C4-2B (cell line): ENCODE results near the gene GFY.

Source experiments
- H3K27ac ChIP-seq: fragments of 450-650 bp; 2 replicates; pipeline ENCODE4 v1.5.1; 2017
- ZFX ChIP-seq: fragments of 450-650 bp; IDR thresholded peaks from 2 replicates; pipeline ENCODE4 v1.6.1; 2017
- TF ChIP-seq, protein P1 (sequence below): fragments of 450-650 bp; conservative IDR thresholded peaks from 2 replicates; pipeline ENCODE4 v1.5.1; 2017; ENCODE audit warnings: mild to moderate bottlenecking

The GFY gene

DNA sequence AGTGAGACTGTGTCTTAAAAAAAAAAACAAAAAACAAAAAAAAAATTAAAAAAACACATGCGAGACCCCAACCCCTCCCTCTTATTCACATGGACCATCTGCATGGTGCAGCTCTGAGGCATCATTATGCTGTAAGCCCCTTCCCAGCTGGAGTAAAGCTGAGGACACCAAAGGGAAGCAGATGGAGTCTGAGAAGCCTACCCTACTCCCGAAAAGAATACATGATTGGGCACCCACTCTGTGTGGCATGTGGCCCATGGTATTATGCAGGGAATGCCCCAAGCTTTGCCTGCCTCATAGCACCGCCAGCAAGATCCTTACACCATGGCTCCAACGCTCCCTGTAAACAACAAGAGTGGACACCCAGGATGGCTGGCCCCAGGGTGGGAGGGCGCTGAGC lies 6.7 kb upstream of the GFY start:
- TF ChIP-seq ZFX, result no peak
- TF ChIP-seq, protein P1, sequence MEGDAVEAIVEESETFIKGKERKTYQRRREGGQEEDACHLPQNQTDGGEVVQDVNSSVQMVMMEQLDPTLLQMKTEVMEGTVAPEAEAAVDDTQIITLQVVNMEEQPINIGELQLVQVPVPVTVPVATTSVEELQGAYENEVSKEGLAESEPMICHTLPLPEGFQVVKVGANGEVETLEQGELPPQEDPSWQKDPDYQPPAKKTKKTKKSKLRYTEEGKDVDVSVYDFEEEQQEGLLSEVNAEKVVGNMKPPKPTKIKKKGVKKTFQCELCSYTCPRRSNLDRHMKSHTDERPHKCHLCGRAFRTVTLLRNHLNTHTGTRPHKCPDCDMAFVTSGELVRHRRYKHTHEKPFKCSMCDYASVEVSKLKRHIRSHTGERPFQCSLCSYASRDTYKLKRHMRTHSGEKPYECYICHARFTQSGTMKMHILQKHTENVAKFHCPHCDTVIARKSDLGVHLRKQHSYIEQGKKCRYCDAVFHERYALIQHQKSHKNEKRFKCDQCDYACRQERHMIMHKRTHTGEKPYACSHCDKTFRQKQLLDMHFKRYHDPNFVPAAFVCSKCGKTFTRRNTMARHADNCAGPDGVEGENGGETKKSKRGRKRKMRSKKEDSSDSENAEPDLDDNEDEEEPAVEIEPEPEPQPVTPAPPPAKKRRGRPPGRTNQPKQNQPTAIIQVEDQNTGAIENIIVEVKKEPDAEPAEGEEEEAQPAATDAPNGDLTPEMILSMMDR, result no peak
- H3K27ac ChIP-seq, result no peak overlapping the region

DNA sequence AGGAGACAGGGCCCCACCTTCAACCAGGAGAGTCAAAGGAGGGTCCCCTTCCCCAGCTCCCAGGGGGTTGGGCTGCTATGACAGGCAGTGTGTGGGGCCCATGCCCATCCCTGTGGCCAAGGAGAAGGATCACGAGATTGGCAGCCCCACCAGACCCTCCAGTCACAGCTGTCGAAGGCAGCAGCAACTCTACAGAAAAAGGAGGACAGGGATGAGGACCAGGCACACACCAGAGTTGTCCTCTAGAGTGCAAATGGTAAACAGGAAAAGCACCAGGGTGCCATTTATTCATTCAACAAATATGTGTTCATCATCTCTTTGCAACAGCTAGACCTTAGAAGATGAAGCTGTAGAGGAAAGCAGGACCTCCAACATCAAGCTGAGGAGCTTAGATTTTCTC lies 6.0 kb upstream of the GFY start:
- TF ChIP-seq ZFX, result no peak
- TF ChIP-seq, protein P1, result no peak
- H3K27ac ChIP-seq, result no peak overlapping the region

DNA sequence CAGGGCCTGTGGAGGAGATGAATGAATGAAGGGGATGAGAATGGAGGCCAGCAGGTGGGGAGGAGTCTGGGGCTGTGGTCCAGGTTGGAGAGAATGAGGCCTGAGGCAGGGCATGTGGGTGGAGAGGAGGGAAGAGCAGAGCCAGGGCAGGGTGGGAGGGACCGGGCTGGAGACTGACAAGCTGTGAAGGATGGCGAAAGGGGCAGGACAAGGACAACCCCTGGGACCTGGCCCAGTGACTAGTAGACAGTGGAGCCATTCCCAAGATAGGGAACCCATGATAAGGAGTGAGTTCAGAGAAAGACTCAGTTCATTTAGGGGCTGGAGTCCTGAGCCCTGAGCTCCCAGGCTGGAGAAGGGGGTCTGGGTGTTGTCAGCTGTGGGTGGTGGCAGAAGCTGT lies 5.0 kb upstream of the GFY start:
- no peak overlapping the region for H3K27ac ChIP-seq
- TF ChIP-seq, protein P1, result no peak
- no peak for TF ChIP-seq ZFX

DNA sequence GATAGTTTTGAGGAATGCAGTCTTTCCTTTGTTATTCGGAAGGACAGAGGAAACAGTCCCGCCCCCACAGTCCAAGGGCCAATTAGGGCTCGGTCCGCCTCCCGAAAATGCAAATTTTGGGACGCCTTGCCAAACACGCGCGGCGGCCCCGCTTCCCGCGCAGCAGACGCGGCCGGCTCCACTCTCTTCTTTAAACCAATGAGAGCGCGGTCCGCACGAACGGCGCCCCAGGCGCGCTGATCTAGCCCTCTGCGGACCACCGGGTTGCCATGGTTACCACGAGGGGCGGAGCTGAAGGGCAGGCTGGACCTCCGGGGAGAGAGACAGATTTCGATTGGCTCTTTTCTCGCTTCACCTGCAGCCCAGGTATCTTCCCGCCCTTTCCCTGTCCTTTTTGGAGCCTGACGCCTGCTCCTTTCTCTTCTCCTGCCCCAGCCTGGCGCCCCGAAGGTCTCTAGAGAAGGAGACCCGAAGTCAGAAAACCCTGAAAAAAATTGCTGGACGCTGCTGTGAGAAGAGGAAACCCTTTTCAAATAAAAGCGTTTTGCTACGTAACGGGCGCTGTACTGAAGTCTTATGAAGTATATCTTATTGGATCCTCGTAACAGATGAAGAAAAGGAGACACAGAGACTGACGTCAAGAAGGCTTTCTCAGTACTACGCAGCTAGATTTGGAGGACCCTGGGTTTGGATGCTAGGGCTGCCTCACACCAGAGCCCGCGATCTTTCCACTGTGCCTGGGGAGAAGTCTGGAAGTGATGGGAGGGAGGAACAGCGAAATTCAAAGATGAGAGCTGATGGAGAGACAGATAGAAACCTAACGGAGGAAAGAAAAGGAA lies 3.9 kb upstream of the GFY start:
- H3K27ac ChIP-seq, result no peak overlapping the region
- TF ChIP-seq ZFX, result no peak
- TF ChIP-seq, protein P1, result no peak

DNA sequence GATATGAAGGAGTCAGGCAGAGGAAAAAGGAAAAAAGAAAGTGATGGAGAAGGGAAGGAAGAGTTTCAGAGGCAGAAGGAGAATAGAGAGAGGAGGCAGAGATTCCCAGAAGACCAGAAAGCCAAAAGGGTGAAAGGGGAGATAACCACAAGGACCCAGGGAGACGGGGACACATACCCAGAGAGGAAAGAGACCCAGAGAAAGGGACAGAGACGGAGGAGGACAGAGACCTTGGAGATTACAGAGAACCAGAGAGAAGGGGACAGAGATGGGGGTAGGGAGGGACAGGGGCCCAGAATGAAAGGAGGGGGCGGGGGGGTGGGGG lies 3.3 kb upstream of the GFY start:
- TF ChIP-seq, protein P1, result no peak
- no peak for TF ChIP-seq ZFX
- no peak overlapping the region for H3K27ac ChIP-seq

DNA sequence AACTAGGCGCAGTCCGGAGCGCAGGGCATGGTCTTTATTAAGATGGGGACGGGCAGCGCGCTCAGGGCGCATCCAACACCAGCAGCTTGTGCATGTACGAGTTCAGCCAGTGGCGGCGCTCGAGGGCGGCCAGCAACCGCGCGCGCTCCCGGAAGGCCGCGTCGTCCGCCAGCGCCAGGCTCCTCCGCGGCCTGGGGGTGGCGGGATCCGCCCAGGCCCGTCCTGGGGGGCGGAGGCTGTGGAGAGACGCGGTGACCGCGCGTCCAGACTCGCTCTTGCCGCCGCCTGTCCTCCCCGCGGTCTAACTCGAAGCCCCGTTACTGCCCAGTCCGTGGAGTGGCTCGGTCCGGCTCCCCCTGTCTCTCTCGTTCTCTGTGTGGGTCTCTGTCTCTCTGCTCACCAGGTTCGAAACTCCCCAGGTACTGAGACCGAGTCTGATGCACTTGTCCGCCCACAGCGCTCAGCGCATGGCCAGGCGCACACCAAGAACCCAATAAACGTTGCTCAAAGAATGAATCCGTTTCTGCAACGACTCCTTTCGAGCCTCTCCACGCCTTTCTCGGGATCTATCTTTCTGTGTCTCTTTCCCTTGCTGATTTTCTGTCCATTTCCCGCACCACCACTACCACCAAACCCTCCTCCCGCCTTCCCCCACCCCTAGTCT lies 2.6 kb upstream of the GFY start:
- H3K27ac ChIP-seq, result no peak overlapping the region
- TF ChIP-seq, protein P1, result peak; percentile 77
- TF ChIP-seq ZFX, result no peak

DNA sequence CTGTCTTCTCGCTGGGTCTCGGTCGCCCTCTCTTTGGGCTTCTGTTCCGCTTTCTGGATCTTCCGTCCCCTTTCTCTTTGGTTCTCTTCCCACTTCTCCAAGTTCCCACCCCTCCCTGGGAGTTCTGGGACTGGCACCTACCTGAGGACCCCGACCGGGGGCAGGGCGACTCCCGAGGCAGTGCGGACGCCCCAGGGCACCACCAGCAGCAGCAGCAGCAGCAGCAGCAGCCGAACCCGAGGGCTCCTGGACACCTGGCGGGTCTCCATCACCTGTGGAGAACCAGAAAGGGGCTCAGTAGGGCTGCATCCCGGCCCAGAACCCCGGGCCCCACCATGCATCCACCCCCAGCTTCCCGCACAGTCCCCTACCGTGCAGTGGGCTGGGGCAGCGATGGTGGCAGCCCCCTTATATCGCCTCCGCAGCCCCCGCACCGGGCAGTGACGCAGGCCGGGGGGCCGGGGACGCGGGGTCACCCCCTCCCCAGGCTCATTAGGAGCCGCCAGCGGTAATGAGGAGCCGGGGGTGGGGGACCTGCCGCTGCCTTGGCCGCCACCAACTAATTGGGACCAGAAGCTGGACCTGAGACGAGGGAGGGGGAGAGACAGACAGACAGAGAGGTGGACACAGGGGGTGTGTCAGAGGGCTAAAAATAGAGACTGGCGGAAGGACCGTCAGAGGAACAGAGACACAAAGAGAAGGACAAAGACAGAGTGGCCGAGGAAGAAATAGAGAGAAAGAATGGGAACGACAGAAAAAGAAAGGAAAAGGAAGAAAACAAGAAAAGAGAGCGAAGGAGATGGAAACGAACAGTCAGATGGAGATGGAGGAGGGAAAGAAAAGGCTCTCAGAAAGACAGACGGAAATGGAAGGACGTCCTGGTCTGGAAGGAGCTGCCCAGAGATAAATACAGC lies 1.9 kb upstream of the GFY start, which contains the start of gene PTH2:
PTH2 (minus strand) TSS at position 371 of the 914 bp plus-strand sequence; CDS start at position 269, 102 bp downstream.
- no peak within 1 kb of the TSS for H3K27ac ChIP-seq
- TF ChIP-seq ZFX, result no peak
- TF ChIP-seq, protein P1, result no peak
